Measurements from ENCODE around the gene ARSK. TPM values are rescaled to one million over a fixed set of nuclear protein-coding genes. Genes with fewer than 3 reads are reported as not detected.

Gene ARSK
- total RNA-seq, 1 donor from 2014 or later: 5.5 TPM

DNA sequence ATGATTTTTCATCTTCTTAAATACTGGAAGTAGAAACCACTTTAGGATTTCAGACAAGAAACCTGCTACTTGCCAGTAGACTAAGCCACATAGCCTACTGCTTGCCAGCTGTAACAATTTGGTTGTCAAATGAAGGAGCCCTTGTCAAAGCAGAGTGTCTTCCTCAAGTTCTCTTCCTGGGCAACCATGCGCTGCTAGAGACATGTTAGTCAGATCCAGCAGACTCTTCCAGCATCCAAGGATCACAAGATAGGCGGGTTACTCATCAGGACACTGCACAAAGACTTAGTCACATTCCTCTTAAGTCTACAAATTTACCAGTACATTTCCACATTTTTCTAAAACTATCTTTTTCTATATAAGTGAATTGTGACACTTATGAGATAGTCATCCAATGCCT, 24.5 kb upstream of the ARSK start:
- Mint-ChIP-seq H3K4me3 (ENCODE audit: unreplicated experiment) (no peak overlapping the region), H3K27ac (ENCODE audit: unreplicated experiment) (no peak overlapping the region), H3K36me3 (ENCODE audit: low read depth, unreplicated experiment) (peaks cover 11% of the 10 kb centered on the region), H3K27me3 (ENCODE audit: unreplicated experiment) (no peaks in the 10 kb centered on the region), H3K4me1 (ENCODE audit: unreplicated experiment) (no peaks in the 10 kb centered on the region), H3K9me3 (ENCODE audit: unreplicated experiment) (no peaks in the 10 kb centered on the region)
- TF ChIP-seq, protein P1, sequence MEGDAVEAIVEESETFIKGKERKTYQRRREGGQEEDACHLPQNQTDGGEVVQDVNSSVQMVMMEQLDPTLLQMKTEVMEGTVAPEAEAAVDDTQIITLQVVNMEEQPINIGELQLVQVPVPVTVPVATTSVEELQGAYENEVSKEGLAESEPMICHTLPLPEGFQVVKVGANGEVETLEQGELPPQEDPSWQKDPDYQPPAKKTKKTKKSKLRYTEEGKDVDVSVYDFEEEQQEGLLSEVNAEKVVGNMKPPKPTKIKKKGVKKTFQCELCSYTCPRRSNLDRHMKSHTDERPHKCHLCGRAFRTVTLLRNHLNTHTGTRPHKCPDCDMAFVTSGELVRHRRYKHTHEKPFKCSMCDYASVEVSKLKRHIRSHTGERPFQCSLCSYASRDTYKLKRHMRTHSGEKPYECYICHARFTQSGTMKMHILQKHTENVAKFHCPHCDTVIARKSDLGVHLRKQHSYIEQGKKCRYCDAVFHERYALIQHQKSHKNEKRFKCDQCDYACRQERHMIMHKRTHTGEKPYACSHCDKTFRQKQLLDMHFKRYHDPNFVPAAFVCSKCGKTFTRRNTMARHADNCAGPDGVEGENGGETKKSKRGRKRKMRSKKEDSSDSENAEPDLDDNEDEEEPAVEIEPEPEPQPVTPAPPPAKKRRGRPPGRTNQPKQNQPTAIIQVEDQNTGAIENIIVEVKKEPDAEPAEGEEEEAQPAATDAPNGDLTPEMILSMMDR (IDR thresholded peaks at IDR 0.05; ENCODE audit: unreplicated experiment): no peak
- no peak for DNase-seq (ENCODE audit: low spot score)

DNA sequence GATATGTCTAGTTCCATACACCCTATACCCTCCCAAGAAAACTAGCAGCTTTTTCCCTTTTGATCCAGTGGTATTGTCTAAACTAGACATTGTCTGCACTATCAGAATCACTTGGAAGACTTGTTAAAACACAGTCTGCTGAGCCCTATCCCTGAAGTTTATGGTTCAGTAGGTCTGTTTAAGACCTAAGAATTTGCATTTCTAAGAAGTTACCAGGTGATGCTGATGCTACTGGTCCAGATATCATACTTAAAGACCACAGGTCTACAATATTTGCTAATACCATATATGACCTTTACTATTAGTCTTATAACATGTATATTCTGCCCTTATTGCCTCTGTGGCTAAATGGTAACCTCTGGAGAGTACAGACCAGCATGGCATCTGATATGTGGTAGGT, 23.4 kb upstream of the ARSK start:
- Mint-ChIP-seq H3K27ac (ENCODE audit: unreplicated experiment) (no peak overlapping the region), H3K27me3 (ENCODE audit: unreplicated experiment) (no peaks in the 10 kb centered on the region), H3K9me3 (ENCODE audit: unreplicated experiment) (no peaks in the 10 kb centered on the region), H3K36me3 (ENCODE audit: low read depth, unreplicated experiment) (peaks cover 6% of the 10 kb centered on the region), H3K4me1 (ENCODE audit: unreplicated experiment) (no peaks in the 10 kb centered on the region), H3K4me3 (ENCODE audit: unreplicated experiment) (no peak overlapping the region)
- no peak for DNase-seq (ENCODE audit: low spot score)
- TF ChIP-seq, protein P1 (IDR thresholded peaks at IDR 0.05; ENCODE audit: unreplicated experiment): no peak

DNA sequence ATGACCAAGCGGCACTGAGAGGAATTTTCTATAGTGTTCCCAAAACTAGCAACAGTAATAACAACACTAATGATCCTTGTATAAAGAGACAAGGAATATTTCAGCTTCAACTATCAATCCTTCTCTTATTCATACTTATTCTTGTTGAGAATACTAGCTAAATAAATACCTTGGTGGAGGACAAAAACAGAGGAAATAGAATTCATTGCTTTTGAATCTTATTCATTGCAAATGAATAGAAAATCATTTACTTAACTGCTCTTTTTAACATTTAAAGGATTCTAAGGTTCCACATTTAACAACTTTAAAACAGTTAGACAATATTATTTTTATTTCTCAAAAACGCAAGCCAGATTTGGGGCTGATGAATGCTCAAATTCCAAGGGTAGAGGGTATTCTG, 22.5 kb upstream of the ARSK start:
- no peak overlapping the region for H3K4me3 Mint-ChIP-seq (ENCODE audit: unreplicated experiment)
- no peaks in the 10 kb centered on the region for H3K4me1 Mint-ChIP-seq (ENCODE audit: unreplicated experiment)
- no peaks in the 10 kb centered on the region for H3K9me3 Mint-ChIP-seq (ENCODE audit: unreplicated experiment)
- TF ChIP-seq, protein P1 (IDR thresholded peaks at IDR 0.05; ENCODE audit: unreplicated experiment): no peak
- H3K27me3 Mint-ChIP-seq (ENCODE audit: unreplicated experiment): no peaks in the 10 kb centered on the region
- no peak overlapping the region for H3K27ac Mint-ChIP-seq (ENCODE audit: unreplicated experiment)
- peaks cover 6% of the 10 kb centered on the region for H3K36me3 Mint-ChIP-seq (ENCODE audit: low read depth, unreplicated experiment)
- DNase-seq (ENCODE audit: low spot score): no peak

DNA sequence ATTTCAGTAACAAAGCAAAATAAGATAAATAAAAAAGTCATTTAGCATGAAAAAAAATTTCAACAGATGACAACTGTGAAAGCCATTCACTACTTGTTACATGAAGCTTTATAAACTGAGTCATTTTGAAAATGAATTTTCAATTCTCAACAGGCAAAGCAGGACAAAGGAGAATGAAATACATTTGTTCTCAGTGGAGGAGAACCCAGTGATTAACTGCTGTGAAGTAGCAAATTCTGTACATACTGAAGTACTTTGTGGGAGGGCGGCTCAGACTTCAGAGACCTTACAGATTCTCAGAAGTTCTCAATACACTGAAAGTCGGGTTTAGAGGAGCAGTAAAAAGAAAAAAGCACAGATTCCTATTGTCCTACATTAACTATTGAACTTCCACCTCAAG, 21.8 kb upstream of the ARSK start:
- no peaks in the 10 kb centered on the region for H3K4me1 Mint-ChIP-seq (ENCODE audit: unreplicated experiment)
- TF ChIP-seq, protein P1 (IDR thresholded peaks at IDR 0.05; ENCODE audit: unreplicated experiment): no peak
- DNase-seq (ENCODE audit: low spot score): no peak
- H3K9me3 Mint-ChIP-seq (ENCODE audit: unreplicated experiment): no peaks in the 10 kb centered on the region
- no peak overlapping the region for H3K4me3 Mint-ChIP-seq (ENCODE audit: unreplicated experiment)
- H3K36me3 Mint-ChIP-seq (ENCODE audit: low read depth, unreplicated experiment): peaks cover 6% of the 10 kb centered on the region
- H3K27ac Mint-ChIP-seq (ENCODE audit: unreplicated experiment): no peak overlapping the region
- no peaks in the 10 kb centered on the region for H3K27me3 Mint-ChIP-seq (ENCODE audit: unreplicated experiment)

DNA sequence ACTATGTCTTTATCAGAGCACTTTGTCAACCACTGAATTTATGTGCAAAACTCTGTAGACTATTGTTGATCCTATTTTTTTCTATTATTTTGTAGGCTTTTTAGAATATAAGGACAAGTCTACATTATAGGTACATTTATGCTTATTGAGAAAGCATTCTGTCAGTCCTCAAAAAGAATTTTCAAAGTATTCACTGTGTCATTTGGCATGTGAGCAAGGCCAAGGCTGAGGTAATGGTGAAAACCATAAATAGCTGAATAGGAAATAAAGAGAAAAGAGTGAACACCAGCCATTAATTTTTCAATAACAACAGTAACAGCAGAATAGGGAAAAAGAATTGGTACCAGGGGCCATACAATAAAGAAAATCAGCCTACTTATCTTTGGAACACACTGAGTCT, 21.1 kb upstream of the ARSK start:
- Mint-ChIP-seq H3K27me3 (ENCODE audit: unreplicated experiment) (no peaks in the 10 kb centered on the region), H3K4me1 (ENCODE audit: unreplicated experiment) (no peaks in the 10 kb centered on the region), H3K9me3 (ENCODE audit: unreplicated experiment) (no peaks in the 10 kb centered on the region), H3K36me3 (ENCODE audit: low read depth, unreplicated experiment) (peaks cover 6% of the 10 kb centered on the region), H3K27ac (ENCODE audit: unreplicated experiment) (no peak overlapping the region), H3K4me3 (ENCODE audit: unreplicated experiment) (no peak overlapping the region)
- no peak for DNase-seq (ENCODE audit: low spot score)
- TF ChIP-seq, protein P1 (IDR thresholded peaks at IDR 0.05; ENCODE audit: unreplicated experiment): no peak

Measured in endothelial cell (in vitro differentiated cells).